Body of pancreas (tissue), 4 donors: ENCODE measurements around the gene RPIA.
"Not testable (repeated sequence)": the region's sequence is repeated elsewhere in the genome, so short reads cannot be mapped to it uniquely, and the experiment has no call there.

Experiments used
- CTCF ChIP-seq, 7 experiments: fragments of 450-650 bp in 4 of 7; fragments of 200-600 bp in 3 of 7; sonication (generic) in 3 of 7; IDR thresholded peaks; one replicate each; pipeline ENCODE4 v1.5.1; 2016 to 2019; ENCODE audit warnings: antibody characterized with exemption in 7 of 7
- POLR2A ChIP-seq, 3 donors: fragments of 450-650 bp; IDR thresholded peaks; one replicate each; pipeline ENCODE4 v1.6.1; 2016; ENCODE audit warnings: antibody characterized with exemption in 3 of 3, mild to moderate bottlenecking in 2 of 3

DNA sequence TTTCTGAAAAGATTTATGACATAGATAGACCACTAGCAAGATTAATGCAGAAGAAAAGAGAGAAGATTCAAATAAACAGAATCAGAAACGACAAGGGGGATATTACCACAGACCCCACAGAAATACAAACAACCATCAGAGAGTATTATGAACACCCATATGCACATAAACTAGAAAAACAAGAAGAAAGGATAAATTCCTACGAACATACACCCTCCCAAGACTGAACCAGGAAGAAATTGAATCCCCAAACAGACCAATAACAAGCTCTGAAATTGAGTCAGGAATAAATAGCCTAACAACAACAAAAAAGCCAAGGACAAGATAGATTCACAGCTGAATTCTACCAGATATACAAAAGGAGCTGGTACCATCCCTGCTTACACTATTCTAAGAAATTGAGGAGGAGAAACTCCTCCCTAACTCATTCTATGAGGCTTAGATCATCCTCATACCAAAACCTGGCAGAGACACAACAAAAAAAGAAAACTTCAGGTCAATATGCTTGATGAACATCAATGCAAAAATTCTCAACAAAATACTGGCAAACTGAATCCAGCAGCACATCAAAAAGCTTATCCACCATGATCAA lies 46.1 kb upstream of the RPIA start:
- not testable (repeated sequence) for TF ChIP-seq CTCF, POLR2A (IDR thresholded peaks at IDR 0.05)
